ENCODE results near the gene UBE2E1.

UBE2E1 gene

DNA sequence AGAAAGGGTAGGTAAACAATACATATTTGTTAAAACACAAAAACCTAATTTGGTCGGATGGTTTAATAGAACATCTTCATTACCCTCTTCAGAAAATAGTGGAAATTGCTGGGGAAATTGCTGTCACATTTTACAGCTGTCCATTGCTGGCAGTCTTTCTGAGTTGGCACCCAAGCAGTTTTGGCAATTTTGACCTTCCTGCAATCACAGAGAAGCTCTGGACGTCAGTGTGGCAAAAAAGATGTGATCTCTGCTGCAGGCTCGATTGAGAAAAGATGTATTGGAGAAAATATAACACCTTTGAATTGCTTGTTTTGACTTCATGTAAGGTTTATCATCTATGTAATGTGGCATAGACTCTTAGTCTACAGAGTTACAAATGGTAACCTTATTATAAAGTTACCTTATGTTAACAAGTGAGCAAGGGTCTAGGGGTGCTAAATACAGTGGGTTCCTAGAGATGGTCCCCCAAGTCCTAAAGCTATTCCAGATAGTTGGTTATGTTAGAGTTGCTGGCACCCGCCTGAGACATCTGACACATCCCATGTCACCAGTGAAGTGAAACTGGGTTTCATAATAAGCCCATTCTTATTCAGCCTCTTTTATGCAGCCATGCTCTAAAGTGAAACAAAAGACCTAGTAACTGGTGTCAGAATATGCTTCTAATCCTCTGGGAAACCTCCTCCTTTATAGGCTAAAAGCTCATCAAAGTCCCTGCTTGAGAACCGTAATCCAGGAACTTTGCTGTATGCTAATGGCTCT is 14.0 kb downstream of the UBE2E1 start:
- no peak for DNase-seq (ENCODE audit: extremely low read depth, low read depth)
- TF ChIP-seq CTCF (IDR thresholded peaks at IDR 0.05; ENCODE audit: low read depth, low read length), result no peak

GRCh38 chr3:23820888-23821287 is 15.1 kb downstream of the UBE2E1 start:
- no peak for DNase-seq (ENCODE audit: extremely low read depth, low read depth)
- no peak for TF ChIP-seq CTCF (IDR thresholded peaks at IDR 0.05; ENCODE audit: low read depth, low read length)

DNA sequence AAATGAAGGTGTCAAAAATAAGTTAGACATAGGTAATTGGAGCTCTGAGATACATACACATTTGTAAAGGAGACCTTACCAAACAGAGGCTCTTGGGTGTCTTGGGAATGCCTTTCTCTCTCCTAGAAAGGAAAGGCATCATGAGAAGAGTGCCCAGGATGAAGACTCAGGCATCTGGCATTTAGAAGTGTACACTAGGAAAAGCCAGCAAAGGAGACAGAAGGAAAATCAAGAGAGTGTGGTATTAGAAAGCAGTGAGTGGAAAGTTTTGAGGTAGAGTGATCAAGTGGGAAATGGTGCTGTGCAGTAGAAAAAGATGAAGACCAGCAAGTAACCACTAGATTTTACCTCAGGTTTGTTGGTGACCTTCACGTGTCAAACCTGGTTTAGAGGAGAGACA is 16.1 kb downstream of the UBE2E1 start:
- TF ChIP-seq CTCF (IDR thresholded peaks at IDR 0.05; ENCODE audit: low read depth, low read length), result no peak

DNA sequence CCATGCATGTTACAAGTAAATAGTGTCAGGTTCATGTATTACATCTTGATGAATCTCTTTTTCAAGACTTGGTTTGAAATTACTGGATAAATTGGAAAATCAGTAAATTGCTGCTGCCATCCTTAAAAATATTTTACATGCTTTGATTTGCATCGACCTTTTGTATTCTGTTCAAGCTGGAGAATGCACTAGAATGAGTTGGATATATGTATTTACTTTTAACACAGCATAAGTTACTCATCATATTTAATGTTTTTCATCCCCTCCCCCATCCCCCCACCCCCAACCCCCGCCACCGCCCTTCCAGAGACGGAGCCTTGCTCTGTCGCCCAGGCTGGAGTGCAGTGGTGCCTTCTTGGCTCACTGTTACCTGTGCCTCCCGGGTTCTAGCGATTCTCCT is 16.8 kb downstream of the UBE2E1 start:
- DNase-seq (ENCODE audit: extremely low read depth, low read depth), result no peak
- no peak for TF ChIP-seq CTCF (IDR thresholded peaks at IDR 0.05; ENCODE audit: low read depth, low read length)

More for the DNA sequence above, 16.1 kb downstream of the UBE2E1 start:
- DNase-seq (ENCODE audit: extremely low read depth, low read depth), result no peak

DNA sequence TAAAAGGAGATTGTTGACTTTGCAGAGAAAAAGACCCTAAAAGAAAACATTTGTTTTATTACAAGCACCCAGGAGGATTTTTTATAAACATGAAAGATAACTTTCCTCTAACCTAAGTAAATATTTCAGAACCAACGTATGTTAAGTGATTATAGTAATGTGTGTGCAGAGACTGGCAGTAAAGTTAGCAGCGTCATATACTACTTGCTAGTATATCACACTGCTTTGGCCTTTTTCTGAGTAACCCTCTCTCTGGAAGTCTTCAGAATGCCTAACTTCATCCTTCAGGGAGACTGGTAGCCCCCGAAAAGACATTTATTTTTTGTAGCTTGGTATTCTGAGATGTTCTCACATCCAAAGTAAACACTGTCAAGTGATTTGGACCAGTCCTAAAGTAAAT is 17.9 kb downstream of the UBE2E1 start:
- no peak for DNase-seq (ENCODE audit: extremely low read depth, low read depth)
- TF ChIP-seq CTCF (IDR thresholded peaks at IDR 0.05; ENCODE audit: low read depth, low read length), result no peak

DNA sequence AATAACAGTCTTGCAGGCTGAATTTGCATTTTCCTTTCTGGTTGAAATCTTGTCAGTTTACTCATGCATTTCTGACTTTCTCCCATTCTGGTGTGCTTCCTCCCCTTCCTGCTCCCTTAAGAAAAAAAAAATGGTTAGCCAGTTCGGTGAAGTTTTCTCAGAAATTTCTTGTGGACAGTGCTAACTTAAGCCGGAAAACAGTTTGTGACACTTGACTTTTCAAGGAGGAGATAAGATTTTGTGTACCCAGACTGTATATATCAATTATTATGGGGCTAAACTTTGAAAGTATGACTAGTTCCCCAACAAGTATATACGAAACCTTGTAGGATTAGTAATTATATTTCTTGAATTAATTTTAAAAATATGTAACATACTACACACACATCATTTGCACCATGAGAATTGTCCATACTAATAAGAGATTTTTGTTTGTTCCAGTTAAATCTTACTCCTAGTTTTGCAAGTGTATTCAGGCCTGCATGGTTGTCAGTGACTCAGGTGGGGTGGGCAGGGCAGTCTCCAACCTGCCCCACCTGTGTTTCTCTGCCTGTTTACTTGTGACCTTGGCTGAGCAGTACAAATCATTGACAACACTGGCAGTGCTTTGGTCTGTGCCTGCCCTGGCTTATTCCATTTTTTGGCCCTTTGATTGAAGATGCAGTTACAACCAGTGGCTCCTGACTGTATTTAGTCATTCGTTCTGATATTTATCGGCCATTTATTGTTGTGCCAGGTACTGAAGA is 19.1 kb downstream of the UBE2E1 start:
- no peak for TF ChIP-seq CTCF (IDR thresholded peaks at IDR 0.05; ENCODE audit: low read depth, low read length)
- DNase-seq (ENCODE audit: extremely low read depth, low read depth), result no peak

- DNase-seq (ENCODE audit: extremely low read depth, low read depth), result no peak
- TF ChIP-seq CTCF (IDR thresholded peaks at IDR 0.05; ENCODE audit: low read depth, low read length), result no peak
Measured at GRCh38 chr3:23825802-23826201, 20.0 kb downstream of the UBE2E1 start.

Measured in AG09319 (cell line).